HG03066 (cell line): ENCODE data around the gene SPTB.

Experiments used
- ATAC-seq: cut with Tn5 transposase; IDR thresholded peaks from one replicate; pipeline ENCODE4 v1.9.1; 2021; ENCODE audit warnings: low read depth; ENCODE audit not compliant: unreplicated experiment

SPTB gene

DNA sequence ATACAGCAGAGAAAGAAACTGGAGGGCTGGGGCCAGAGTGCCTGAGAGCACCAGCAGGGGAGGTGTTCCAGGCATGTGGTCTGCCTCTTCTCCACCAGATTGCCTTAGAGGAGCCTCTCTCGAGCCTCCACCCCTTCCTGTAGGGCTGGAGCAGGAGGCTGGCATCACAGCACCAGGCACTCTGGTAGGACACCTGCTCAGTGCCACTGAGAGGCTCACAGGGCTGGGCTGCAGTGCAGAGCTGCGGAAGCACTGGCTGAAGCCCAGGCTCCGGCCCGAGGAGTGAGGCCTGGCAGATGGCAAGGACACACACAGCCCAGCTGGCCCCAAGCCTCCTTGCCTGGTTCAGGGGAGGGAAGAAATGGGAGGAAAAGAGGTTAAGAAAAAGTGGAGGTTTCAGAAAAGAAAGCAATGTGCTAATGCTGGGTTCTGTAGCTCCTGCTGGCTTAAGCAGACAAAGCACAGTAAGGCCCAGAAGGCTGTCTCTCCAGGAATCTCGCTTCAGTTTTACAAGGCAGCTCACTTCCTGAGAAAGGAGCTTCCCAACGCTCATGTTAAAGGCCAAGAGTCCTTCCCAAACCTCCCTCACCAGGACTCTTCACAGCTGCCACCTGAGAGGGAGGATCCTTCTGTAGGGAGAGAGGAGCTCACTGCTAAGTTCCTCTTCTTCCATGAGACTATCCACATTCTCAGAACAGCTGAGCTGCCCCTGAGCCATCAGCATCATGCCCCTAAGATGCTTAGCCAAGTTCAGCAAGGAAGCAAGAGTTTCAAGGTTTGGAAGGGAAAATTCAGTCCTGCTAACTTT lies 23.8 kb downstream of the SPTB start:
- ATAC-seq = no peak

DNA sequence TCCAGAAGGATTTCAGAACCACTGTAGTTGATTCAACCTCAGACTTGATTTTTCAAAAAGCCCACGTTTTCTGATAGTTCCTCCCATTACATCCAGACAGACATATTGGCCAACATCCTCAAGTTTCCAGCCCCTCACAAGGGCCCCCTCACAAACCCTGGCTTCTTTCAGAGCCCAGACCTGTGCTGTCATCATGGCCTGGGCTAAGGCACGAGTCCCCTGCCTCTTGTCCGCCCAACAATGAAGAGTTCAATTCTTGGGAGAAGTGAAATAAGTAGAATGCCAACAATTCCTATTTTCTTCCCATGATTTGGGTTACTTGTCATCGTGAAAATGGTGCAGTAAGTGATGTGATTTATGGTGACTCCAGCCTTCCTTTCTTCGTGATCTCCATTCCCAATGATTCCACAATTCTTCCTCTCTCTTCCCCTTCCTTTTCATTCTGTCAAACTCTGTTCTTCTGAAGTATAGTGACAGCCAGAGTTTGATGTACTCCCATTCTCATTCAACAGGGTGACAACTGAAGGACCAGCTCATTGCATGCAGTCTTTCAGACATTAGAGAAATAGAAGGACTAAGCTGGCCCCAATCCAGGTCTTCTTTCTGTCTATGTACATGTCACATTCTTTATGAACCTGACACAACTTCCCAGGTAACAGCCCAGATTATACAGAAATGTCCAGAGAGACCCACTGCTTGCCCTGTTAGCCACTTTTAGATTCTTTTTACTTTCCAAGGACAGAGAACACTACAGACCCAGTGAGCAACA lies 29.2 kb downstream of the SPTB start:
- no peak for ATAC-seq

DNA sequence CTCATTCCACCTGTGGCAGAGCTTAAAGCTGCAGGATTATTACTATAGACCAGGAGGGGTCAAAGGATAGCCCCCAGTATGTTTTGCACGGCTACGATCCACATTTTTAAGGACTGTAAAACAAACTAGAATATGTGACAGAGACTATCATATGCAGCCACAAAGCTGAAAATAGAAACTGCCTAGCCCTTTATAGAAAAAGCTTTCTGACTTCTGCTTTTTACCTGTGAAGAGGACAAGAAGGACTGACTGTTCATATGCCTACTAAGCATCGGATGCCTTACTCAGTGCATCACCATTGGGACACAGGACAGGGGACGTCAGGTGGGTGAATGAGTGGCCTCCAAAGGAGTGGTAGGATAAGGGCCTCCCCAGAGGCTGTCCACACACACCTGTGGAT lies 29.8 kb downstream of the SPTB start:
- no peak for ATAC-seq

DNA sequence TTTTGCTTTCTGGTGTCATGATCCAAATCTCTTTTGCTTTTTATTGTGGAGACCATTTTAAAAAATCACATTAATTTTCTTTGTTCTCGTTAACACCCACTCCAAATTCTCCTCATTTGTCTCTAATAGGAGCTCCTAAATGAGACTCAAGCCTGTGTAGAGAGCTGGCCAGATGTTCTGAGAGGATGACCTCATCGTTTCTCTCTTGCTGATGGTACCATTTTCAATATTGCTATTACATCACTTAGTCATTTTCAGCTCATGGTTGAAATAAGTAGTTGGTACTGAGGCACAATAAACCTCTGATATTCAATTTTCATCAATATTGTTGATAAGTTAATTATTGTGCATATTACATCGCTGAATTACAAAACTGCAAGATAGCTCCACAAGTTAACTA lies 31.5 kb downstream of the SPTB start:
- ATAC-seq = no peak

DNA sequence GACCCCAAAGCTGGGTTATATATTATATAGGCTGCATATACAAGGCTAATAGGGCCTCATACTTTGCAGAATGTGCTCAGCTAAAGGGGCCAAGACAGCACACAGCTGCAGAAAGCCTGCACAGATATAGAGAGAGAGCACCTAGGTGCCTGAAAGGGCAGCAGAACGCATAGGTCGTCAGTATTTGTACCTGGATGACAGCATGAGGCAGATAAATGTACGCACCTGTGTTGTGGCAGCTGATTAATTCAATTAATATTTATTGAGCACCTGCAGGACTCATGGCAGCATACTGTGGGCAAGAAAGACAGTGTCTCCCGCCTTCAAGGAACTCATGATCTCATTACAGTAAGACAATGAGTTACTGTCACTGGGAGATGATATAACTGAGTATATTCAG lies 33.4 kb downstream of the SPTB start:
- no peak for ATAC-seq

DNA sequence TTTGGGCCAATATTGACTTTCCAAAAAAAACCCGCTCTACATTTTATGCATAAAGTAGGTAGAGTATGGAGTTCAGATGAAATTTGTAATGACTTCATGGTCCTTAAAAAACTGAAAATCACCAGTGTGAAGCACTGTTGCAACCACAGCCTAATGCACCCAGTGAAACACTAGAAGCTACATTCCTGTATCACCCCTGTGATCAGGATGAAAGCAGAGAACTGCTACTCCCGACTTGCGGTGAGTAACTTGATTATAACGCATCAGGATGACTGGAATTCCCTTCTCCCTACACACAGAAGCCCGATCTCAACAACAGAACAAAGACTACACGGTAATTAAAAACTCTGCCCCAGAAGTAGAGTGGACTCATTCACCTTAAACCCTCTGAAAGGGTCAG lies 33.8 kb downstream of the SPTB start:
- no peak for ATAC-seq

DNA sequence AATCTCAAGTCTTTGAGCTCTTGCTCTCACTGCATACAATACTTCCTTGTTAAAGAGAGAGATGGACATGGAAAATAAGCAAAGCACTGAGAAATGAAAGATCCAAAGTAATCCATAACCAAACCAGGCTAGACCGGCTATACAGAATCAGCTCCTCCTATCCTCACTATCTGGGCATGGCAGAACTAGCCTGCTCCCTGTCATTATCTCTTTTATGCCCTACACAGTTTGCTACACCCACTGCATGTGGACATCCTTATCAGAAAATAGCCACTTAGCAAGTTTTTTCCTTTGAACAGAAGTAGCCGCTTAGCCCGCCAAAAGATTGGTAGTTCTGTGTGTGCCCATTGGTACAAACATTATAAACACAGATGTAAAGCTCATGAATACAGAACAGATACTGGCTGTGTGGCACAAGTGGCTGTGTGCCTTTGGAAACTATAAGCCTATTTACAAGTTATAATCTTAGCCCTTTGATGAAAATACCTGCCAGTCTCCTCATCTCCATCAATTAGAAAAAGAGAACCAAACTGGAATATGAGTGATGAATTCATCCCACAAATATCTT lies 34.7 kb downstream of the SPTB start:
- no peak for ATAC-seq

DNA sequence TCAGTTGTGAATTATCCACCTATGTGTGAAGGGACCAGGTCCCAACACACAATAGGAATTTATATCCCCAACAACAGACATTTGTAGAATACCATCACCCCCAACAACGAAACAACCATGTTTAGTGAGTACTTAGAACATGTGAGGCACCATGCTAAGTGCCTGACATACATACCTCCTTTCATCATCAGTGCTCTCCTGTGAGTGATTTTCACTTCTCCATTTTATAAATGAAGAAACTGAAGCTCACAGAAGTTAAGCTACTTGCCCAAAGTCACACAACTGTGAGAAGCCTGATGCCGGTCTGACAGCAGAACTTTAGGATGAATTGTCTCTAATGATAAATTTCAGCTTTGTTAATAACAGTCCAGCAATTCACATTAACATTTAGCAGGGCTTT lies 35.4 kb downstream of the SPTB start:
- peak; percentile 72 for ATAC-seq

DNA sequence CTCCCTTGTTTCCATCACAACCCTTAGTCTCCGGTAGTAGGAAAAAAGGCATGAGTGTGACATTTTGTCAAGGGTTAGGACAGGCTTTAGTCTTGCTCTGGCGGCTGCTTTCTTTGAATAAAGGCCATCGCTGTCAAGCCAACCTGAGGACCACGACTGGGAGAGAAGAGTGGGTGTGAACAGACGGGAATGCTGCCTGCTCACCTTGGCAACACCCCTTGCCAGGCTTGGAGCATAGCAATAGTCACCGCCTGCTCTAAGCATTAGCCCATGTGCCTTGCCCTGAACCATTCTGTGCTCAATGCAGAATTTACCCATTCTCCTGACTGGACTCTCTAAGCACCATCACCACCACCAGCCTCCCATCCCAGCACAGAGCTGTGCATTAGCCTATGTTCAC lies 36.2 kb downstream of the SPTB start:
- ATAC-seq = no peak

DNA sequence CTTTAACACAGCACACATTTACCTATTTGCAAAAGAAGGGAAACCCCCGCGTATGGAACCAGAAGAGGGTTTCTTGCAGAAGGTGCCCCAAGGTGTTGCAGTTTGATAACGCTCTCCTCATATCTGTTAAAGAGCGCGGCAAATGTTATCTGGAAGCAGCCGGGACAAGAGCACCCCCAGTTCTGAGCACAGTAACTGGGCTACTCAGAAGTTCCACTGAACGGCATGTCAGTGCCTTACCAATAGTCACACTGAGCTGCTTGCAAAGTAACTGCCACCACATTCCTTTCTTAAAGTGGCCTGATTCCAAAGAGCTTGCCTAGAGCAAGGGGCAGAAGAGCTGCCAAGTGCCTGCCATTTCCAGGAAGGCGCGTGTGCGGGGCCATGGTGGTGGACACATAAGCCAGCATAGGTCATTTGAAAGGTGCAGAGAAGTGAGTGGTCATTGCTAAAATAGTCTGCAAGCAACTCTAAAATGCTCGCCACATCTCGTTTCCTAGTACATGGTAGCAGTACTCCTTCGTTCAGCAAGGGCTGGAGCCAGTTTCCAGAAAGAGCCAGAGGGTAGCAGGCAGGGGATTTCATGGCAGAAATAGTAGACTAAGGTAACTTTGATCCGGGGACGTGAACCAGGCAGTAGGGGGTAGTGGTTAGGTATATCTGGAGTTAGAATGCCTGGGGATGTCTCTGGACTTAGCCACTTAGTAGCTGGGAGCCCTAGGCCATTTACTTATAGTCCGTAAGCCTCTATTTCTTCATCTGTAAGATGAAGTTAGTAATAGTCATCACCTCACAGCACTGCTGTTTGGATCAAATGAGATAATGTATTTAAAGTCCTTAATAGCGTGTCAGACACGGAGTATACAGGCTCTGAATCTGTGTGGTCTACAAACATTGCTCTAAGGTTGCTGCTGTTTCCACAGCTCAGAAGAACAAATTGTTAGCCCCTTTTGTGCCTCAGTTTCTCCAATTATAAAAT lies 37.6 kb downstream of the SPTB start:
- no peak for ATAC-seq

DNA sequence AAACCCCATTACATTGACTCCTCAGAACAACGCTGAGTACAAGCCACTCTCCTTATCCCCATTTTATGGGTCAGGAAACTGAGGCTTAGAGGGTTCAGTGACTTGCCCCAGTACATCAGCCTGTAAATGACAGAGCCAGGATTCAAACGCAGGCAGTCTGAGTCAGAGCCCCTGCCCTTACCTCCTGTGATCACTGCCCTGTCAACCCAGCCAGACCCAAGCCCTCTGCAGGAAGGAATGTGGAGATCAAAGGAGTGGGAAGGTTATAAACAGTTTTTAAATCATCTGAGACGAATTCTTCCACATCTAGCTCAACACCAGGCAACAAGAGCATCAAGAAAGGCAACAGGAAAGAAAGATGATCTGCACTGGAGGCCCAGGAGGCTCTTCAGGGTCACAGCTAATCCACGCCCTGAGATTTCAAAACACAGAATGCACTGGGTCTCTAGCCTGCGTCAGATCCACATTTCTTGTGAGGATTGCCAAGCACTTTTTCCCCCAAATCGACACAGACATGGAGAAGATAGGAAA lies 38.5 kb downstream of the SPTB start:
- ATAC-seq = no peak

DNA sequence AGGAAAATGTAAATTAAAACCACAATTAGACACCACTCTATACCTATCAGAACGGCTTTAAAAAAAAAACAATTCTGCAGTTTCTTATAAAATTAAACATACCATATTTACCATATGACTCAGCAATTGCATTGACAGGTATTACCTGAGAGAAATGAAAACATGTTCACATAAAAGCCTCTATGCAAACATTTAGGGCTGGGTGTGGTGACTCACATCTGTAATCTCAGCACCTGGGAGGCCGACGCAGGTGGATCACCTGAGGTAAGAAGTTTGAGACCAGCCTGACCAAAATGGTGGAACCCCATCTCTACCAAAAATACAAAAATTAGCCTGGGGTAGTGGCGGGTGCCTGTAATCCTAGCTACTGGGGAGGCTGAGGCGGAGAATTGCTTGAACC lies 41.1 kb downstream of the SPTB start:
- no peak for ATAC-seq

DNA sequence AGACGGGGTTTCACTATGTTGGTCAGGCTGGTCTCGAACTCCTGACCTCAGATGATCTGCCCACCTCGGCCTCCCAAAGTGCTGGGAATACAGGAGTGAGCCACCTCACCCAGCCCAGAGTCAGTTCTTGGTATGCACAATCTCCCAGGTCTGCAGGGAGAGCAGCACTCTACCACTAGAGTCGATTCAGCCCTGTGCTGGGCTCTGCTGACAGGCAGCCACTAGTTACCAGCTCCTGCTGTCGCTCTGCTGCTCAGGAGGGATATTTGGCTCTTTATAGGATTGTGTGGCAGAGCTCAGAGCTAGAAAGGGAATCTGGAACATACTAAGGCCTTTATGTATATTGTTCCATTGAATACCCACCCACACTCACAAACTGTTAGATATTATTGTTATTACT lies 44.3 kb downstream of the SPTB start:
- no peak for ATAC-seq

DNA sequence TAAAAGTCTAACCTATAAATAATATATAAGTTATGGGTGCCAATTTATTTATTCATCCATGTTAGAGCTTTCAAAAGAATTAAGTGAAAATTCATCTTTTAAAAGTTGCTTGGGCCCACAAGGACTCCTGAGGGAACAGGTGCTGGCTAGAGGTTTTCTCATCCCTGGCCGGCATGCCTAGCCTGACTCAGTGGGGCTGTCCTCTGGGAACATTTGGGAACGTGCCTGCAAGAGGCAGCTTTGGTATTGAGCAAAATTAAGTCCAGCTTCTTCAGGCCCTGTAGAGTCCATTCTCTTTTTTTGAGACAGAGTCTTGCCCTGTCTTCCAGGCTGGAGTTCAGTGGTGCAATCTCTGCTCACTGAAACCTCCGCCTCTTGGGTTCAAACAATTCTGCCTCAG lies 44.7 kb downstream of the SPTB start:
- no peak for ATAC-seq

DNA sequence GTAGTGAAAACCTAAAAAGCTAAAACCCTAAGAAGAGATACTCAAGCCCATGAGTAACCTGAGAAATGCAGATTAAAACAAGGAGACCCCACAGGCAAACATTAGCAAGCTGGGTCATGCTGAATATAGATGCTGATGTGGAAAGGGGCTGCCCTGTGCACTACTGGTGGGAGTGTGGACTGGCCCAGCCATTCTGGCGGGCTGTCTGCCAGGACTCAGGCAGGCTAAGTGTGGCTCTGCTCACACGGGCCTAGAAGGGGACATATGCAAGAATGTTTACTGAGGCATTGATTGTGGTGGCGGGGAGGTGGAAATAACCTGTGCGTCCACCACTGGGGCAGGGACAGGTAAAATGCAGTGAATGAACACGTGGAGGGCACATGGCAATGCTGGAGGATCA lies 48.3 kb downstream of the SPTB start:
- no peak for ATAC-seq

DNA sequence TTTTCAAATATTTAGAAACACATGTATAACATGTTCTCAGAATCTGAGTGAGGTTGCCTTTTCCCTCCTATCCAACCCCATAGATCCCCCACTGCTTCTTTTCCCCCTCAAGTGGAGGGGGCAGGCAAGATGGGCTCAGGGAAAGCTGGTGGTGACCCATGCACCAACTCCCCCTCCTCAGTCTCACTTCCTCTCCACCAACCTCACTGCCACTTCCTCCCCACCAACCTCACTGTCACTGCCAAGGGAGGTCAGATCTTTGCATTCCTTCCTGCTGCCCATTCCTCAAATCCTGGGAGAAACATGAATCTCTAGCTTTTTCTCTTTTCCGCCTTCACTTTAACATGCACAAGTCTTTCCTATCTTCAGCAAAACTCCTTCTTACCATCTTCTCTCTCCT lies 48.7 kb downstream of the SPTB start:
- no peak for ATAC-seq

DNA sequence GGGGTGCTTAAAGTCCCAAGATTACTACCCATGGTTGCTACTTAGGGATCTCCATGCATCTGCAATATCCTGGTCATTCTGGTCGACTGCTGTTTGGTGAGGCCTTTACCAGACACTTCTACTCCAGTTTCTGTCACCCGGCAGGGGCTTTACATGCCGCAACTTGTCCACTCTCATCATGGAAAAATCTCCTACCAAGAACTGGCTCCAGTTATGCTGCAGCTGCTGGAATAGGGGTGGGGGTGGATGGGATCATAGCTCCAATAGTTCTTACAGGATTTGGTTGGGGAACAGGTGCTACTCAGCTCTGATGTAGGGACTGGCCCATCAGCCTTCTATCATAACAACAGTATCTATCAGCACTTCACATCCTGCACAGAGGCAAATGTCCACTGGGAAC lies 51.6 kb downstream of the SPTB start:
- no peak for ATAC-seq

DNA sequence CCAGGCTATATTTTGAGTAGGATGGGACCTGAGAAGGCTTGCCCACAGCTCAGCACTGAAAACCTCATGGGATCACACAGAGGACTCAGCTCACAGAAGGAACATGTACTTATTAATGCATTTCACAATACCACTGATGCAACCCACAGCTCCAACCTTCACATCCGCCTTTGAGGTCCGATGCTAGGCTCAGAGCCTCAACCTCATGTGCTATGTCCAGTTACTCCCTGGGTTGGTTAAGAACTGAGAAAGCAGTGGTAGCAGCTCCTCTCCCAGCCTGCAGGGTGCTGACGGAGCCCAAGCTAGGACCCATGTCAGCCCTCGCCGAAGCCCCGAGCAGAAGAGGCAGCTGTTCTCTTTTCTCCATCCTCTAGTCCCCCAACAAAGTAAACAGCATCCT lies 52.9 kb downstream of the SPTB start:
- no peak for ATAC-seq

DNA sequence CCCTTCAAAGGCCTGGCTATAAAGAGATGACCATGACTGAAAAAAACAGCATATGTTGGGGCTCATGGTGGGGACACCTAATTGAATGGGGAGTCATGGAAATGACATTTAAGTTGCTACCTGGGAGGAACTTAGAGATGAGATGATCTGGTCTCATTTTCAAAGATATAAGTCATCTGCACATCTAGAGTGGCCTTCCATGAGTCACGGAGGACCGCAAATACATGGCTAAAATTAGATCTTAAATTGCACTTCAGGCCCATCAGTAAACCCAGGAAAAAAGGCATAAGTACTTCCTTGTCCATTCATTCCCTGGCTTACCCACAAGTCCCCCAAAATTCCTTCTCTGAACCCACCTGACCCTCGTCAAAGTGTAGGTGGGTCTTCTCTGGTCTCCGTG lies 53.4 kb downstream of the SPTB start:
- no peak for ATAC-seq

DNA sequence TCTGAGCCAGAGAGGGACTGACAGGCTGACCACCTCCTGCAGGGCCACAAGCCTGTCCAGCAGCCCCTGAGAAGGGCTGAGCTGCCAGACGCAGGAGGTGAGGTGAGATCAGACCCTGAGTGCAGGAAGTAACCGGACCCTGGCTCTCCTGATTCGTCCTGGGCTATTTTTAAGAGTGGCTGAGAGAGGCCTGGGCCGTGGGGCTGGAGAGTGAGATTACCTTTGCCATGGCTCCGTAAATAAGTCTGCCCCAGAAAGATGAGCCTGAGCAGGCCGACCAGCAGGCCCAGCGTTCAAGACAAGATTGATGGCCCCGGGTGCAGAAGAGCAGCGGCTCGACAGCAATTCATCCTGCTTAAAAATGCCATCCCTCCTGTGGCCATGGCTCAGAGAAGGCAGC lies 54.2 kb downstream of the SPTB start:
- ATAC-seq = no peak
